Adrenal gland (tissue), 5 donors: Measurements from ENCODE around the gene POC1A.

Experiments
- POLR2A ChIP-seq, 2 donors: fragments of 450-650 bp; IDR thresholded peaks; one replicate each; pipeline ENCODE4 v1.6.1; 2017; ENCODE audit warnings: antibody characterized with exemption in 2 of 2, mild to moderate bottlenecking in 2 of 2, moderate library complexity in 1 of 2
- TF ChIP-seq, protein P1 (sequence below), 6 experiments: fragments of 450-650 bp in 4 of 6; fragments of 200-600 bp in 2 of 6; sonication (generic) in 1 of 6; IDR thresholded peaks; 1 replicate in 5 of 6; 2 replicates in 1 of 6; pipeline versions ENCODE4 v1.5.1 to v1.8.0; 2016 to 2021; ENCODE audit warnings: antibody characterized with exemption in 6 of 6, mild to moderate bottlenecking in 2 of 6, moderate library complexity in 1 of 6
- donor health status: DM: no; HTN: no; CAD: no.

DNA sequence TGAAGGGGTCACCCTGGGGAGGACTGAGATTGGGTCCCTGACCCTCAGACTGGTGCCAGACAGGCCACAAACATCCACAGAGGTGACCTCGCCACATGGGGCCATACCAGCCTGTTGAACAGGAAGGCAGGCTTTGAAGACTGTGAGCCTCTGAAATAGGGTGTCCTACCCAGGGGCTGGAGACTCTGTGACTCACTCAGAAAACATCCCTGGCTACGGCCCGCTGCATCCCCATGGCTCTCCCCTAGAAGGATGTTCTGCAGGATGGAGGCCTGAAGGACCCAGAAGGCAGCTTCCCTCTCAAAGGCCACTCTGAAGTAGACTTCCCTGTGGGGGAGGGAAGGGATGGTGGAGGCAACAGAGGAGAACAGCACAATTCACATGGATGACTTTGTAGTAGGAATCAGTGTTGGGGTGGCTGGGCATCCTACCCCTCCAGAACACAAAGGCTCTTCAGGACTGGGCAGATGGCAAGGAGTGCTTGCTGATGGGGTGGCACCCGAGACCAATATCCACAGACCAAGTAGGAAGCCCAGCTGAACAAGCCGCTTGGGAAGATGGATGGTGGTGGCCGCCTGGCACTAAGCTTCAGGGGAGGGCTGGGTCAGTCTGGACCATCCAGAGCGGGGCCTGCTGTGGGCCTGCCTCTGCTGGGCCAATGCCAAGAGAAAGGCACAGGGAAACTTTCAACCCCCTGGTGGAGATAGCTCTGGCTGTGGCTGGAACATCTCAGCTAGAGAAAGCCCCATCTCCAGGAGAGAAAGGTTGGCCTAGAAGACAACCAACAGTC, 60.3 kb downstream of the POC1A start:
- no peak for TF ChIP-seq POLR2A (IDR thresholded peaks at IDR 0.05)
- TF ChIP-seq, protein P1, sequence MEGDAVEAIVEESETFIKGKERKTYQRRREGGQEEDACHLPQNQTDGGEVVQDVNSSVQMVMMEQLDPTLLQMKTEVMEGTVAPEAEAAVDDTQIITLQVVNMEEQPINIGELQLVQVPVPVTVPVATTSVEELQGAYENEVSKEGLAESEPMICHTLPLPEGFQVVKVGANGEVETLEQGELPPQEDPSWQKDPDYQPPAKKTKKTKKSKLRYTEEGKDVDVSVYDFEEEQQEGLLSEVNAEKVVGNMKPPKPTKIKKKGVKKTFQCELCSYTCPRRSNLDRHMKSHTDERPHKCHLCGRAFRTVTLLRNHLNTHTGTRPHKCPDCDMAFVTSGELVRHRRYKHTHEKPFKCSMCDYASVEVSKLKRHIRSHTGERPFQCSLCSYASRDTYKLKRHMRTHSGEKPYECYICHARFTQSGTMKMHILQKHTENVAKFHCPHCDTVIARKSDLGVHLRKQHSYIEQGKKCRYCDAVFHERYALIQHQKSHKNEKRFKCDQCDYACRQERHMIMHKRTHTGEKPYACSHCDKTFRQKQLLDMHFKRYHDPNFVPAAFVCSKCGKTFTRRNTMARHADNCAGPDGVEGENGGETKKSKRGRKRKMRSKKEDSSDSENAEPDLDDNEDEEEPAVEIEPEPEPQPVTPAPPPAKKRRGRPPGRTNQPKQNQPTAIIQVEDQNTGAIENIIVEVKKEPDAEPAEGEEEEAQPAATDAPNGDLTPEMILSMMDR (IDR thresholded peaks at IDR 0.05): no peak
